HCT116 (cell line): ENCODE data around the gene CEMIP2. TPM values are rescaled to one million over a fixed set of nuclear protein-coding genes. Genes with fewer than 3 reads are reported as not detected.

Experiments
- ATAC-seq: fragments of 200-7000 bp; cut with Tn5 transposase; 2 replicates; pipeline ENCODE4 v1.9.1; 2020; ENCODE audit warnings: mild to moderate bottlenecking, moderate library complexity
- BruUV-seq: library from RNA; stranded (reverse); fragments of 400-500 nt; replicated peaks from 2 replicates; lab custom pipeline; 2021; lab: Mats Ljungman, UMichigan
- CTCF ChIA-PET: fragments of 300-600 bp; sonication (Branson Sonifier 250); formaldehyde crosslinking; loops from one replicate; lab custom pipeline; 2021; ENCODE audit warnings: antibody characterized with exemption; lab: Charles Lee
- POLR2A ChIA-PET: fragments of 300-600, 350-600 bp; sonication (Branson Sonifier 250); formaldehyde crosslinking; loops from one replicate; lab custom pipeline; 2021; ENCODE audit warnings: antibody characterized with exemption; lab: Charles Lee
- RAD21 ChIA-PET, 2 experiments: fragments of 300-600 bp; sonication (Branson Sonifier 250); formaldehyde crosslinking; loops; one replicate each; lab custom pipeline; 2023; ENCODE audit warnings: low total read pairs in 2 of 2; ENCODE audit not compliant: uncharacterized antibody in 2 of 2, unreplicated experiment in 2 of 2, low non-redundant PET in 1 of 2; lab: Charles Lee
- DNase-seq: peaks from one replicate; pipeline ENCODE4 v3.0.0-alpha.2; 2010; ENCODE audit warnings: low read depth, low spot score
- H2AFZ ChIP-seq: fragments of 200-600 bp; shearing (Covaris generic), sonication (generic); 2 replicates; pipeline ENCODE4 v1.6.1; 2017; ENCODE audit warnings: low read depth, mixed run types, mixed read lengths, antibody characterized with exemption, low read length; ENCODE audit not compliant: poor library complexity, severe bottlenecking
- H3K27ac ChIP-seq: 2 replicates; pipeline ENCODE4 v1.5.1; 2012; ENCODE audit warnings: low read depth, low read length
- H3K27me3 ChIP-seq: fragments of 200-600 bp; sonication (generic); 2 replicates; pipeline ENCODE4 v1.6.1; 2016; ENCODE audit warnings: mixed run types, low read length, mixed read lengths; ENCODE audit not compliant: insufficient read depth
- H3K36me3 ChIP-seq, 2 experiments: fragments of 200-500 bp in 1 of 2; fragments of 200-600 bp in 1 of 2; sonication (Bioruptor generic) in 1 of 2; sonication (generic) in 1 of 2; 2 replicates each; pipeline versions ENCODE4 v1.5.1 to v1.6.1; 2014 to 2016; ENCODE audit warnings: low read length in 2 of 2, inconsistent platforms in 1 of 2, mixed read lengths in 1 of 2, mixed run types in 1 of 2; ENCODE audit not compliant: insufficient read depth in 2 of 2, control insufficient read depth in 1 of 2
- H3K4me1 ChIP-seq, 2 experiments: fragments of 200-600 bp in 1 of 2; sonication (generic) in 1 of 2; 2 replicates each; pipeline versions ENCODE4 v1.5.1 to v1.6.1; 2012 to 2017; ENCODE audit warnings: low read length in 2 of 2, inconsistent platforms in 1 of 2, mild to moderate bottlenecking in 1 of 2, mixed read lengths in 1 of 2, mixed run types in 1 of 2, moderate library complexity in 1 of 2; ENCODE audit not compliant: insufficient read depth in 2 of 2, control insufficient read depth in 1 of 2
- H3K4me2 ChIP-seq: fragments of 200-600 bp; sonication (generic); 2 replicates; pipeline ENCODE4 v1.6.1; 2017; ENCODE audit warnings: mixed run types, low read length, mixed read lengths
- H3K4me3 ChIP-seq, 2 experiments: fragments of 200-600 bp in 1 of 2; sonication (generic) in 1 of 2; replicated peaks in 1 of 2; 2 replicates each; pipeline ENCODE4 v1.5.1; 2011 to 2016; ENCODE audit warnings: low read length in 2 of 2, control low read depth in 1 of 2, low read depth in 1 of 2, mild to moderate bottlenecking in 1 of 2, mixed read lengths in 1 of 2, mixed run types in 1 of 2
- H3K79me2 ChIP-seq: fragments of 200-600 bp; sonication (generic); 2 replicates; pipeline ENCODE4 v1.6.1; 2017; ENCODE audit warnings: mild to moderate bottlenecking, mixed run types, low read length, moderate library complexity, mixed read lengths; ENCODE audit not compliant: insufficient read depth
- H3K9ac ChIP-seq: fragments of 200-600 bp; sonication (generic); 2 replicates; pipeline ENCODE4 v1.6.1; 2016; ENCODE audit warnings: low read length, mixed read lengths
- H3K9me2 ChIP-seq: fragments of 200-600 bp; sonication (generic), shearing (Covaris generic); 2 replicates; pipeline ENCODE4 v1.6.1; 2017; ENCODE audit warnings: mixed run types, mild to moderate bottlenecking, moderate library complexity; ENCODE audit not compliant: insufficient read depth
- H3K9me3 ChIP-seq, 2 experiments: fragments of 200-500 bp in 1 of 2; fragments of 200-600 bp in 1 of 2; sonication (Bioruptor generic) in 1 of 2; sonication (generic) in 1 of 2; 2 replicates each; pipeline ENCODE4 v1.6.1; 2014 to 2017; ENCODE audit warnings: low read length in 2 of 2, mixed read lengths in 2 of 2, inconsistent platforms in 1 of 2, low read depth in 1 of 2, mild to moderate bottlenecking in 1 of 2, mixed run types in 1 of 2, moderate library complexity in 1 of 2; ENCODE audit not compliant: control insufficient read depth in 1 of 2, insufficient read depth in 1 of 2
- H4K20me1 ChIP-seq: fragments of 200-600 bp; sonication (generic), shearing (Covaris generic); 2 replicates; pipeline ENCODE4 v1.6.1; 2017; ENCODE audit warnings: mixed run types, mild to moderate bottlenecking, moderate library complexity; ENCODE audit not compliant: insufficient read depth
- CEBPB ChIP-seq: IDR thresholded peaks from 2 replicates; pipeline ENCODE4 v1.6.1; 2012; ENCODE audit warnings: low read depth
- EGR1 ChIP-seq: IDR thresholded peaks from 2 replicates; pipeline ENCODE4 v1.6.1; 2012; ENCODE audit warnings: low read depth
- ELF1 ChIP-seq: IDR thresholded peaks from 2 replicates; pipeline ENCODE4 v1.6.1; 2012; ENCODE audit warnings: low read depth, borderline replicate concordance
- EZH2 ChIP-seq: fragments of 200-600 bp; sonication (generic); IDR thresholded peaks from 2 replicates; pipeline ENCODE4 v1.6.1; 2017; ENCODE audit warnings: antibody characterized with exemption, mixed run types
- EZH2phosphoT487 ChIP-seq: fragments of 200-600 bp; IDR thresholded peaks from 2 replicates; pipeline ENCODE4 v1.6.1; 2018; ENCODE audit warnings: antibody characterized with exemption, borderline replicate concordance
- FOSL1 ChIP-seq: IDR thresholded peaks from 2 replicates; pipeline ENCODE4 v1.6.1; 2012; ENCODE audit warnings: low read depth
- POLR2A ChIP-seq: IDR thresholded peaks from 2 replicates; pipeline ENCODE4 v1.7.0; 2011; ENCODE audit warnings: borderline replicate concordance; ENCODE audit not compliant: insufficient read depth, insufficient read length; ENCODE audit errors: extremely low read depth
- POLR2AphosphoS5 ChIP-seq: IDR thresholded peaks from 2 replicates; pipeline ENCODE4 v1.6.1; 2011; ENCODE audit warnings: mild to moderate bottlenecking, low read depth, low read length, moderate library complexity
- RAD21 ChIP-seq: IDR thresholded peaks from 2 replicates; pipeline ENCODE4 v1.6.1; 2012; ENCODE audit warnings: low read depth, mild to moderate bottlenecking
- SIN3A ChIP-seq: IDR thresholded peaks from 2 replicates; pipeline ENCODE4 v1.6.1; 2012; ENCODE audit warnings: low read depth
- SP1 ChIP-seq: IDR thresholded peaks from 2 replicates; pipeline ENCODE4 v1.6.1; 2012; ENCODE audit warnings: low read depth
- SRF ChIP-seq: IDR thresholded peaks from 2 replicates; pipeline ENCODE4 v1.6.1; 2012; ENCODE audit warnings: low read depth
- TCF7L2 ChIP-seq: IDR thresholded peaks from 2 replicates; pipeline ENCODE4 v1.7.0; 2011; ENCODE audit warnings: borderline replicate concordance, inconsistent platforms; ENCODE audit not compliant: insufficient read depth, insufficient read length; ENCODE audit errors: extremely low read depth
- YY1 ChIP-seq: IDR thresholded peaks from 2 replicates; pipeline ENCODE4 v1.6.1; 2011; ENCODE audit warnings: low read length, low read depth, moderate library complexity, mild to moderate bottlenecking; ENCODE audit not compliant: insufficient replicate concordance; ENCODE audit errors: extremely low read depth
- ZFX ChIP-seq: fragments of 450-650 bp; IDR thresholded peaks from 2 replicates; pipeline ENCODE4 v1.6.1; 2017
- ZNF274 ChIP-seq: fragments of 200-500 bp; sonication (Bioruptor generic); IDR thresholded peaks from 2 replicates; pipeline ENCODE4 v1.6.1; 2014; ENCODE audit warnings: mild to moderate bottlenecking, low read depth, low read length, inconsistent platforms
- intact Hi-C: fragments of 100-400 bp; cut with micrococcal nuclease; formaldehyde crosslinking; loops from 2 replicates; pipeline ENCODE4 v1.10.0; 2022
- total RNA-seq: library from RNA; stranded (reverse); gene quantifications from one replicate; pipeline ENCODE4 v1.2.1, GENCODE V29; 2021; ENCODE audit not compliant: unreplicated experiment
- TF ChIP-seq, protein P1 (sequence below), 3 experiments: fragments of 200-600 bp in 1 of 3; sonication (generic) in 1 of 3; IDR thresholded peaks in 2 of 3; conservative IDR thresholded peaks in 1 of 3; 2 replicates each; pipeline ENCODE4 v1.5.1; 2012 to 2017; ENCODE audit warnings: low read depth in 2 of 3, low read length in 2 of 3, antibody characterized with exemption in 1 of 3, borderline replicate concordance in 1 of 3, control low read depth in 1 of 3, mild to moderate bottlenecking in 1 of 3, mixed read lengths in 1 of 3, mixed run types in 1 of 3, moderate library complexity in 1 of 3; ENCODE audit not compliant: insufficient read depth in 1 of 3
- TF ChIP-seq, protein P2 (sequence below): IDR thresholded peaks from 2 replicates; pipeline ENCODE4 v1.6.1; 2012
- TF ChIP-seq, protein P3 (sequence below): IDR thresholded peaks from 2 replicates; pipeline ENCODE4 v1.6.1; 2011; ENCODE audit warnings: mild to moderate bottlenecking, low read length, moderate library complexity; ENCODE audit not compliant: insufficient replicate concordance; ENCODE audit errors: extremely low read depth

Gene CEMIP2
- total RNA-seq, 1 experiment from 2014 or later = 14.3 TPM

DNA sequence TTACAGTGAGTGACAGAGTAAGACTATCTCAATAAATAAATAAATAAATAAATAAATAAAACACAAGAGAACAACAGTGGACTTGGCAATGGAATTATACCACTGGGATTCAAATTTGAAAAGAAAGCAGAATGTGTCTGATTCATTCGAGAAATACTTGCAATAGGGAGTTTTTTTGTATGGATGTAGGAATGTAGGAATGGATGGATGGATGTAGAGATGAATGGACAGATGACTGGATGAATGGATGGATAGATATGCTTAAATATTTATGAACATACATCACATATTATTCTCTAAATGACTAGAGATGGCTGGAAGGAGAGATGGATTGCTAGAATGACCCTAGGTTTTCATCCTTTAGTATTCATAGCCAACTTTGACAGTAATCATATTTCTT lies 22.0 kb upstream of the CEMIP2 start:
- no peaks in the 10 kb centered on the region for H3K27me3 ChIP-seq
- POLR2A ChIA-PET = no interaction called here
- no peak overlapping the region for H3K27ac ChIP-seq
- no peaks in the 10 kb centered on the region for H3K9me3 ChIP-seq
- H3K79me2 ChIP-seq = no peaks in the 10 kb centered on the region
- no peak for TF ChIP-seq SIN3A
- no peak for TF ChIP-seq EZH2
- no peak for TF ChIP-seq EGR1
- no peak for TF ChIP-seq ZNF274
- no peak for TF ChIP-seq SRF
- TF ChIP-seq, protein P1, sequence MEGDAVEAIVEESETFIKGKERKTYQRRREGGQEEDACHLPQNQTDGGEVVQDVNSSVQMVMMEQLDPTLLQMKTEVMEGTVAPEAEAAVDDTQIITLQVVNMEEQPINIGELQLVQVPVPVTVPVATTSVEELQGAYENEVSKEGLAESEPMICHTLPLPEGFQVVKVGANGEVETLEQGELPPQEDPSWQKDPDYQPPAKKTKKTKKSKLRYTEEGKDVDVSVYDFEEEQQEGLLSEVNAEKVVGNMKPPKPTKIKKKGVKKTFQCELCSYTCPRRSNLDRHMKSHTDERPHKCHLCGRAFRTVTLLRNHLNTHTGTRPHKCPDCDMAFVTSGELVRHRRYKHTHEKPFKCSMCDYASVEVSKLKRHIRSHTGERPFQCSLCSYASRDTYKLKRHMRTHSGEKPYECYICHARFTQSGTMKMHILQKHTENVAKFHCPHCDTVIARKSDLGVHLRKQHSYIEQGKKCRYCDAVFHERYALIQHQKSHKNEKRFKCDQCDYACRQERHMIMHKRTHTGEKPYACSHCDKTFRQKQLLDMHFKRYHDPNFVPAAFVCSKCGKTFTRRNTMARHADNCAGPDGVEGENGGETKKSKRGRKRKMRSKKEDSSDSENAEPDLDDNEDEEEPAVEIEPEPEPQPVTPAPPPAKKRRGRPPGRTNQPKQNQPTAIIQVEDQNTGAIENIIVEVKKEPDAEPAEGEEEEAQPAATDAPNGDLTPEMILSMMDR (IDR thresholded peaks at IDR 0.05 in 2 of 3, conservative IDR thresholded peaks at IDR 0.05 in 1 of 3; ENCODE audit: borderline replicate concordance in 1 of 3, insufficient read depth in 1 of 3, low read depth in 2 of 3, low read length in 2 of 3) = no peak
- no peak for TF ChIP-seq YY1
- no peak for TF ChIP-seq POLR2A
- TF ChIP-seq POLR2AphosphoS5 = no peak
- TF ChIP-seq ELF1 = no peak
- no peak for TF ChIP-seq SP1
- TF ChIP-seq CEBPB = no peak
- TF ChIP-seq, protein P2, sequence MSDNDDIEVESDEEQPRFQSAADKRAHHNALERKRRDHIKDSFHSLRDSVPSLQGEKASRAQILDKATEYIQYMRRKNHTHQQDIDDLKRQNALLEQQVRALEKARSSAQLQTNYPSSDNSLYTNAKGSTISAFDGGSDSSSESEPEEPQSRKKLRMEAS = no peak
- TF ChIP-seq TCF7L2 = no peak
- TF ChIP-seq FOSL1 = no peak
- TF ChIP-seq EZH2phosphoT487 = no peak
- TF ChIP-seq, protein P3, sequence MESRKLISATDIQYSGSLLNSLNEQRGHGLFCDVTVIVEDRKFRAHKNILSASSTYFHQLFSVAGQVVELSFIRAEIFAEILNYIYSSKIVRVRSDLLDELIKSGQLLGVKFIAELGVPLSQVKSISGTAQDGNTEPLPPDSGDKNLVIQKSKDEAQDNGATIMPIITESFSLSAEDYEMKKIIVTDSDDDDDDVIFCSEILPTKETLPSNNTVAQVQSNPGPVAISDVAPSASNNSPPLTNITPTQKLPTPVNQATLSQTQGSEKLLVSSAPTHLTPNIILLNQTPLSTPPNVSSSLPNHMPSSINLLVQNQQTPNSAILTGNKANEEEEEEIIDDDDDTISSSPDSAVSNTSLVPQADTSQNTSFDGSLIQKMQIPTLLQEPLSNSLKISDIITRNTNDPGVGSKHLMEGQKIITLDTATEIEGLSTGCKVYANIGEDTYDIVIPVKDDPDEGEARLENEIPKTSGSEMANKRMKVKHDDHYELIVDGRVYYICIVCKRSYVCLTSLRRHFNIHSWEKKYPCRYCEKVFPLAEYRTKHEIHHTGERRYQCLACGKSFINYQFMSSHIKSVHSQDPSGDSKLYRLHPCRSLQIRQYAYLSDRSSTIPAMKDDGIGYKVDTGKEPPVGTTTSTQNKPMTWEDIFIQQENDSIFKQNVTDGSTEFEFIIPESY = no peak
- no peak for TF ChIP-seq RAD21
- TF ChIP-seq ZFX = no peak
- TF ChIP-seq, all 23 proteins: peak for 0
- ChIA-PET CTCF (no interaction called here), RAD21 (no interaction called here)
- no peak overlapping the region for H3K9ac ChIP-seq
- H3K9me2 ChIP-seq = no peaks in the 10 kb centered on the region
- H2AFZ ChIP-seq = no peak overlapping the region
- H3K4me3 ChIP-seq = no peak overlapping the region
- no peaks in the 10 kb centered on the region for H3K36me3 ChIP-seq
- intact Hi-C loops = no loop called here
- no peaks in the 10 kb centered on the region for H3K4me1 ChIP-seq
- no peaks in the 10 kb centered on the region for H4K20me1 ChIP-seq
- DNase-seq = no peak
- BruUV-seq = no TSS peak
- no peak for ATAC-seq
- no peak overlapping the region for H3K4me2 ChIP-seq
